Activated CD4-positive, alpha-beta T cell treated with anti-CD3 and anti-CD28 coated beads for 36 hours (primary cell): ENCODE data around the gene EPB41L4B. TPM values are rescaled to one million over a fixed set of nuclear protein-coding genes. Genes with fewer than 3 reads are reported as not detected.

Experiments
- ATAC-seq: fragments of 200-7000 bp; cut with Tn5 transposase; one replicate; pipeline ENCODE4 v1.10.0; 2021; ENCODE audit warnings: mild to moderate bottlenecking, moderate library complexity
- CTCF ChIA-PET: fragments of 350-600 bp; sonication (Branson Sonifier 250); formaldehyde crosslinking; loops from one replicate; lab custom pipeline; 2021; ENCODE audit warnings: antibody characterized with exemption; lab: Charles Lee
- POLR2A ChIA-PET: fragments of 350-600 bp; sonication (Branson Sonifier 250); formaldehyde crosslinking; loops from one replicate; lab custom pipeline; 2021; ENCODE audit warnings: antibody characterized with exemption, inconsistent platforms; lab: Charles Lee
- DNase-seq: peaks from one replicate; pipeline ENCODE4 v3.0.0-alpha.2; 2020
- H3K27ac Mint-ChIP-seq: one replicate; pipeline ENCODE4 v1.8.0; 2021; ENCODE audit warnings: mixed read lengths
- H3K27me3 Mint-ChIP-seq: one replicate; pipeline ENCODE4 v1.8.0; 2021; ENCODE audit warnings: mixed read lengths
- H3K36me3 Mint-ChIP-seq: one replicate; pipeline ENCODE4 v1.8.0; 2021; ENCODE audit warnings: low read depth, mixed read lengths
- H3K4me1 Mint-ChIP-seq: one replicate; pipeline ENCODE4 v1.8.0; 2021; ENCODE audit warnings: mixed read lengths
- H3K4me3 Mint-ChIP-seq: one replicate; pipeline ENCODE4 v1.8.0; 2021; ENCODE audit warnings: mild to moderate bottlenecking, moderate library complexity, mixed read lengths
- H3K9me3 Mint-ChIP-seq: one replicate; pipeline ENCODE4 v1.8.0; 2021; ENCODE audit warnings: low read depth, mixed read lengths
- intact Hi-C, 2 experiments: fragments of 100-400 bp; cut with DNase I in 1 of 2; cut with micrococcal nuclease in 1 of 2; formaldehyde crosslinking; loops; one replicate each; pipeline versions ENCODE4 v1.14.2 to v1.15.1; 2022 to 2024; cut with DNase I, micrococcal nuclease
- total RNA-seq, 2 experiments: library from RNA; stranded (reverse); gene quantifications; one replicate each; pipeline ENCODE4 v1.2.3, GENCODE V29; 2021

The EPB41L4B gene
- total RNA-seq, 2 experiments from 2014 or later, result 0.23 to 0.33 TPM

- CTCF ChIA-PET, result interaction anchor here (1.2 kb wide), 1 partner anchor 169 kb away, joined by 3 read pairs; no protein-coding TSS in a partner anchor
Measured at GRCh38 chr9:109242014-109242413, 78.8 kb downstream of the EPB41L4B start.

GRCh38 chr9:109241207-109241606 lies 79.7 kb downstream of the EPB41L4B start:
- ATAC-seq (no peak), DNase-seq (no peak)
- peaks cover 46% of the 10 kb centered on the region for H3K27me3 Mint-ChIP-seq
- ChIA-PET POLR2A (no interaction called here), CTCF (interaction anchor here (0.7 kb wide), 1 partner anchor 10 kb away, joined by 3 read pairs; no protein-coding TSS in a partner anchor)
- intact Hi-C loops, result no loop called here
- no peaks in the 10 kb centered on the region for H3K4me1 Mint-ChIP-seq
- no peak overlapping the region for H3K4me3 Mint-ChIP-seq
- no peaks in the 10 kb centered on the region for H3K9me3 Mint-ChIP-seq
- H3K36me3 Mint-ChIP-seq, result no peaks in the 10 kb centered on the region
- no peak overlapping the region for H3K27ac Mint-ChIP-seq

More at GRCh38 chr9:109242014-109242413, 78.8 kb downstream of the EPB41L4B start:
- ATAC-seq, result no peak
- Mint-ChIP-seq H3K4me1 (no peaks in the 10 kb centered on the region), H3K27me3 (peaks cover 40% of the 10 kb centered on the region), H3K4me3 (no peak overlapping the region), H3K27ac (no peak overlapping the region), H3K36me3 (no peaks in the 10 kb centered on the region), H3K9me3 (no peaks in the 10 kb centered on the region)
- intact Hi-C loops, result no loop called here
- DNase-seq, result no peak
- POLR2A ChIA-PET, result no interaction called here

GRCh38 chr9:109239240-109239639 lies 81.6 kb downstream of the EPB41L4B start:
- Mint-ChIP-seq H3K9me3 (no peaks in the 10 kb centered on the region), H3K36me3 (no peaks in the 10 kb centered on the region), H3K27ac (no peak overlapping the region), H3K27me3 (peaks cover 38% of the 10 kb centered on the region), H3K4me3 (no peak overlapping the region), H3K4me1 (no peaks in the 10 kb centered on the region)
- ATAC-seq, result no peak
- intact Hi-C loops, result no loop called here
- CTCF ChIA-PET, result no interaction called here
- no peak for DNase-seq
- POLR2A ChIA-PET, result no interaction called here

GRCh38 chr9:109238655-109239054 lies 82.2 kb downstream of the EPB41L4B start:
- ATAC-seq (no peak), DNase-seq (no peak)
- Mint-ChIP-seq H3K9me3 (no peaks in the 10 kb centered on the region), H3K36me3 (no peaks in the 10 kb centered on the region), H3K27ac (no peak overlapping the region), H3K4me3 (no peak overlapping the region), H3K27me3 (peaks cover 33% of the 10 kb centered on the region), H3K4me1 (no peaks in the 10 kb centered on the region)
- intact Hi-C loops, result no loop called here
- POLR2A ChIA-PET, result no interaction called here
- CTCF ChIA-PET, result no interaction called here

- CTCF ChIA-PET, result interaction anchor here (0.6 kb wide), 1 partner anchor 40 kb away, joined by 3 read pairs; no protein-coding TSS in a partner anchor
- H3K9me3 Mint-ChIP-seq, result no peaks in the 10 kb centered on the region
- no peaks in the 10 kb centered on the region for H3K36me3 Mint-ChIP-seq
- H3K27me3 Mint-ChIP-seq, result peaks cover 31% of the 10 kb centered on the region
- ATAC-seq, result no peak
- H3K27ac Mint-ChIP-seq, result no peak overlapping the region
- H3K4me1 Mint-ChIP-seq, result no peaks in the 10 kb centered on the region
- intact Hi-C loops, result no loop called here
- DNase-seq, result no peak
- H3K4me3 Mint-ChIP-seq, result no peak overlapping the region
- POLR2A ChIA-PET, result no interaction called here
Measured at GRCh38 chr9:109238125-109238524, 82.7 kb downstream of the EPB41L4B start.

- Mint-ChIP-seq H3K27me3 (peaks cover 17% of the 10 kb centered on the region), H3K9me3 (no peaks in the 10 kb centered on the region), H3K27ac (no peak overlapping the region), H3K36me3 (no peaks in the 10 kb centered on the region), H3K4me1 (no peaks in the 10 kb centered on the region), H3K4me3 (no peak overlapping the region)
- intact Hi-C loops, result no loop called here
- CTCF ChIA-PET, result no interaction called here
- no peak for ATAC-seq
- no peak for DNase-seq
- POLR2A ChIA-PET, result no interaction called here
Measured at GRCh38 chr9:109232449-109233237, 88.2 kb downstream of the EPB41L4B start.

GRCh38 chr9:109231593-109231992 lies 89.3 kb downstream of the EPB41L4B start:
- Mint-ChIP-seq H3K4me1 (no peaks in the 10 kb centered on the region), H3K27ac (no peak overlapping the region), H3K9me3 (no peaks in the 10 kb centered on the region), H3K4me3 (no peak overlapping the region), H3K27me3 (peaks cover 9% of the 10 kb centered on the region), H3K36me3 (no peaks in the 10 kb centered on the region)
- POLR2A ChIA-PET, result no interaction called here
- CTCF ChIA-PET, result no interaction called here
- ATAC-seq (no peak), DNase-seq (no peak)
- intact Hi-C loops, result no loop called here

GRCh38 chr9:109230277-109230676 lies 90.6 kb downstream of the EPB41L4B start:
- intact Hi-C loops, result no loop called here
- POLR2A ChIA-PET, result no interaction called here

GRCh38 chr9:109229682-109230081 lies 91.2 kb downstream of the EPB41L4B start:
- DNase-seq (no peak), ATAC-seq (no peak)
- H3K36me3 Mint-ChIP-seq, result no peaks in the 10 kb centered on the region
- CTCF ChIA-PET, result no interaction called here
- intact Hi-C loops, result no loop called here
- no peak overlapping the region for H3K27ac Mint-ChIP-seq
- POLR2A ChIA-PET, result no interaction called here
- H3K9me3 Mint-ChIP-seq, result no peaks in the 10 kb centered on the region
- no peak overlapping the region for H3K4me3 Mint-ChIP-seq
- H3K4me1 Mint-ChIP-seq, result no peaks in the 10 kb centered on the region
- peaks cover 6% of the 10 kb centered on the region for H3K27me3 Mint-ChIP-seq

More at GRCh38 chr9:109230277-109230676, 90.6 kb downstream of the EPB41L4B start:
- DNase-seq (no peak), ATAC-seq (no peak)
- no peak overlapping the region for H3K27ac Mint-ChIP-seq
- CTCF ChIA-PET, result no interaction called here
- no peaks in the 10 kb centered on the region for H3K9me3 Mint-ChIP-seq
- H3K4me3 Mint-ChIP-seq, result no peak overlapping the region
- no peaks in the 10 kb centered on the region for H3K4me1 Mint-ChIP-seq
- no peaks in the 10 kb centered on the region for H3K36me3 Mint-ChIP-seq
- peaks cover 6% of the 10 kb centered on the region for H3K27me3 Mint-ChIP-seq

- Mint-ChIP-seq H3K4me1 (no peaks in the 10 kb centered on the region), H3K4me3 (no peak overlapping the region), H3K9me3 (no peaks in the 10 kb centered on the region), H3K36me3 (no peaks in the 10 kb centered on the region), H3K27ac (no peak overlapping the region), H3K27me3 (peaks cover 6% of the 10 kb centered on the region)
- intact Hi-C loops, result no loop called here
- CTCF ChIA-PET, result no interaction called here
- ATAC-seq (no peak), DNase-seq (no peak)
- POLR2A ChIA-PET, result no interaction called here
Measured at GRCh38 chr9:109228093-109228642, 92.7 kb downstream of the EPB41L4B start.

GRCh38 chr9:109225629-109226028 lies 95.2 kb downstream of the EPB41L4B start:
- ChIA-PET POLR2A (no interaction called here), CTCF (no interaction called here)
- Mint-ChIP-seq H3K27me3 (peaks cover 2% of the 10 kb centered on the region), H3K4me1 (no peaks in the 10 kb centered on the region), H3K9me3 (no peaks in the 10 kb centered on the region), H3K4me3 (no peak overlapping the region), H3K36me3 (no peaks in the 10 kb centered on the region), H3K27ac (no peak overlapping the region)
- ATAC-seq (no peak), DNase-seq (no peak)
- intact Hi-C loops, result no loop called here

- H3K27ac Mint-ChIP-seq, result no peak overlapping the region
- POLR2A ChIA-PET, result no interaction called here
- H3K4me3 Mint-ChIP-seq, result no peak overlapping the region
- DNase-seq, result no peak
- ATAC-seq, result no peak
- no peaks in the 10 kb centered on the region for H3K9me3 Mint-ChIP-seq
- CTCF ChIA-PET, result no interaction called here
- intact Hi-C loops, result no loop called here
- no peaks in the 10 kb centered on the region for H3K36me3 Mint-ChIP-seq
- no peaks in the 10 kb centered on the region for H3K4me1 Mint-ChIP-seq
- H3K27me3 Mint-ChIP-seq, result peaks cover 10% of the 10 kb centered on the region
Measured at GRCh38 chr9:109224751-109225150, 96.1 kb downstream of the EPB41L4B start.
